Mesendoderm (in vitro differentiated cells): ENCODE data around the gene DNAH17.

ENCODE experiments used
- DNase-seq: peaks from one replicate; pipeline ENCODE4 v3.0.0; 2013
- H2AK5ac ChIP-seq: 2 replicates; pipeline ENCODE4 v1.6.1; 2013; ENCODE audit warnings: low read length, inconsistent platforms
- H2BK120ac ChIP-seq: 2 replicates; pipeline ENCODE4 v1.6.1; 2013; ENCODE audit warnings: low read depth, mild to moderate bottlenecking, low read length, moderate library complexity, mixed read lengths
- H2BK15ac ChIP-seq: replicated peaks from 2 replicates; pipeline ENCODE4 v1.6.1; 2013; ENCODE audit warnings: low read depth, mild to moderate bottlenecking, moderate library complexity
- H2BK5ac ChIP-seq: 2 replicates; pipeline ENCODE4 v1.6.1; 2013; ENCODE audit warnings: low read length, inconsistent platforms
- H3K18ac ChIP-seq: 2 replicates; pipeline ENCODE4 v1.6.1; 2013; ENCODE audit warnings: mild to moderate bottlenecking, low read length, mixed read lengths
- H3K23ac ChIP-seq: one replicate; pipeline ENCODE4 v1.6.1; 2013; ENCODE audit warnings: low read length
- H3K27ac ChIP-seq: 2 replicates; pipeline ENCODE4 v1.5.1; 2013; ENCODE audit warnings: low read depth, mild to moderate bottlenecking, inconsistent platforms, low read length, moderate library complexity
- H3K27me3 ChIP-seq: 2 replicates; pipeline ENCODE4 v1.6.1; 2013; ENCODE audit warnings: low read length, control low read depth, mild to moderate bottlenecking, inconsistent platforms; ENCODE audit not compliant: insufficient read depth, poor library complexity
- H3K36me3 ChIP-seq: 2 replicates; pipeline ENCODE4 v1.6.1; 2013; ENCODE audit warnings: low read length, inconsistent platforms; ENCODE audit not compliant: control insufficient read depth, insufficient read depth
- H3K4ac ChIP-seq: one replicate; pipeline ENCODE4 v1.6.1; 2013; ENCODE audit warnings: low read depth, mild to moderate bottlenecking, low read length, moderate library complexity
- H3K4me1 ChIP-seq: 2 replicates; pipeline ENCODE4 v1.6.1; 2013; ENCODE audit warnings: low read depth, low read length, inconsistent platforms; ENCODE audit not compliant: control insufficient read depth
- H3K4me2 ChIP-seq: 2 replicates; pipeline ENCODE4 v1.6.1; 2013; ENCODE audit warnings: low read length
- H3K4me3 ChIP-seq: 2 replicates; pipeline ENCODE4 v1.5.1; 2013; ENCODE audit warnings: mild to moderate bottlenecking, low read length
- H3K56ac ChIP-seq: one replicate; pipeline ENCODE4 v1.6.1; 2013; ENCODE audit warnings: low read length
- H3K79me1 ChIP-seq: 2 replicates; pipeline ENCODE4 v1.6.1; 2013; ENCODE audit warnings: low read length, inconsistent platforms
- H3K79me2 ChIP-seq: 2 replicates; pipeline ENCODE4 v1.6.1; 2013; ENCODE audit warnings: mild to moderate bottlenecking, low read length; ENCODE audit not compliant: control insufficient read depth, insufficient read depth
- H3K9ac ChIP-seq: 2 replicates; pipeline ENCODE4 v1.6.1; 2013; ENCODE audit warnings: low read length, inconsistent platforms
- H4K5ac ChIP-seq: one replicate; pipeline ENCODE4 v1.6.1; 2013; ENCODE audit warnings: low read length
- H4K8ac ChIP-seq: one replicate; pipeline ENCODE4 v1.6.1; 2013; ENCODE audit warnings: low read depth, mild to moderate bottlenecking, control low read depth, low read length, moderate library complexity
- WGBS: extraction: QIAGEN DNeasy Blood & Tissue Kit; methylation state at CpG from one replicate; pipeline ENCODE4 v1.1.7; 2013; ENCODE audit warnings: low lambda C conversion rate, missing lambda C conversion rate; ENCODE audit not compliant: insufficient coverage; ENCODE audit errors: extremely low coverage; 5-methylcytosine and 5-hydroxymethylcytosine counted together

Gene DNAH17

GRCh38 chr17:78571329-78571728 lies 5.9 kb downstream of the DNAH17 start:
- H2BK120ac ChIP-seq = no peak overlapping the region
- H3K36me3 ChIP-seq = no peaks in the 10 kb centered on the region
- H2BK5ac ChIP-seq = no peak overlapping the region

GRCh38 chr17:78568494-78569115 lies 8.6 kb downstream of the DNAH17 start:
- Histone ChIP-seq H2BK15ac (no peak overlapping the region), H3K4ac (no peak overlapping the region), H3K27me3 (no peaks in the 10 kb centered on the region), H2BK120ac (no peak overlapping the region), H3K79me1 (no peaks in the 10 kb centered on the region), H3K56ac (no peak overlapping the region), H4K5ac (no peak overlapping the region), H3K36me3 (no peaks in the 10 kb centered on the region), H3K9ac (no peak overlapping the region), H3K4me1 (no peaks in the 10 kb centered on the region), H2BK5ac (no peak overlapping the region), H3K23ac (no peak overlapping the region), H3K4me3 (no peak overlapping the region), H3K4me2 (no peak overlapping the region), H4K8ac (no peak overlapping the region), H2AK5ac (no peak overlapping the region), H3K18ac (no peak overlapping the region), H3K27ac (no peak overlapping the region), H3K79me2 (no peaks in the 10 kb centered on the region)
- no CpG with 5 or more reads among the region's 16 CpGs for WGBS
- DNase-seq = no peak

More at GRCh38 chr17:78571329-78571728, 5.9 kb downstream of the DNAH17 start:
- Histone ChIP-seq H3K27ac (no peak overlapping the region), H3K79me1 (no peaks in the 10 kb centered on the region), H4K5ac (no peak overlapping the region), H3K23ac (no peak overlapping the region), H2BK15ac (no peak overlapping the region), H3K56ac (no peak overlapping the region), H3K4me1 (no peaks in the 10 kb centered on the region), H4K8ac (no peak overlapping the region), H3K4ac (no peak overlapping the region), H3K79me2 (no peaks in the 10 kb centered on the region), H3K4me2 (no peak overlapping the region), H3K27me3 (no peaks in the 10 kb centered on the region), H2AK5ac (no peak overlapping the region), H3K18ac (no peak overlapping the region), H3K4me3 (no peak overlapping the region), H3K9ac (no peak overlapping the region)
- no CpG with 5 or more reads among the region's 13 CpGs for WGBS
- DNase-seq = no peak

- Histone ChIP-seq H3K4me3 (no peak overlapping the region), H4K5ac (no peak overlapping the region), H2BK15ac (no peak overlapping the region), H3K36me3 (no peaks in the 10 kb centered on the region), H4K8ac (no peak overlapping the region), H3K79me2 (no peaks in the 10 kb centered on the region), H3K9ac (no peak overlapping the region), H3K27ac (no peak overlapping the region), H3K23ac (no peak overlapping the region), H2BK5ac (no peak overlapping the region), H3K27me3 (no peaks in the 10 kb centered on the region), H3K4me2 (no peak overlapping the region), H2BK120ac (no peak overlapping the region), H3K79me1 (no peaks in the 10 kb centered on the region), H3K4ac (no peak overlapping the region), H2AK5ac (no peak overlapping the region), H3K4me1 (no peaks in the 10 kb centered on the region), H3K56ac (no peak overlapping the region), H3K18ac (no peak overlapping the region)
- WGBS = no CpG with 5 or more reads among the region's 11 CpGs
- no peak for DNase-seq
These were observed 9.2 kb downstream of the DNAH17 start for GRCh38 chr17:78567991-78568390.

- Histone ChIP-seq H3K56ac (no peak overlapping the region), H3K79me2 (no peaks in the 10 kb centered on the region), H2BK120ac (no peak overlapping the region), H3K23ac (no peak overlapping the region), H3K18ac (no peak overlapping the region), H2BK15ac (no peak overlapping the region), H3K27me3 (no peaks in the 10 kb centered on the region), H4K8ac (no peak overlapping the region), H2AK5ac (no peak overlapping the region), H2BK5ac (no peak overlapping the region), H3K27ac (no peak overlapping the region), H3K4ac (no peak overlapping the region), H4K5ac (no peak overlapping the region), H3K9ac (no peak overlapping the region), H3K36me3 (no peaks in the 10 kb centered on the region), H3K79me1 (no peaks in the 10 kb centered on the region), H3K4me1 (no peaks in the 10 kb centered on the region), H3K4me3 (no peak overlapping the region), H3K4me2 (no peak overlapping the region)
- DNase-seq = no peak
- WGBS = no CpG with 5 or more reads among the region's 10 CpGs
These were observed 10.2 kb downstream of the DNAH17 start for GRCh38 chr17:78566947-78567346.

GRCh38 chr17:78563189-78564145 lies 13.7 kb downstream of the DNAH17 start:
- Histone ChIP-seq H3K36me3 (no peaks in the 10 kb centered on the region), H3K23ac (no peak overlapping the region), H3K4me1 (no peaks in the 10 kb centered on the region), H2BK15ac (no peak overlapping the region), H3K56ac (no peak overlapping the region), H3K79me1 (no peaks in the 10 kb centered on the region), H3K79me2 (no peaks in the 10 kb centered on the region), H4K8ac (no peak overlapping the region), H3K4ac (no peak overlapping the region), H2BK5ac (no peak overlapping the region), H3K9ac (no peak overlapping the region), H3K27me3 (no peaks in the 10 kb centered on the region), H3K4me3 (no peak overlapping the region), H3K4me2 (no peak overlapping the region), H3K18ac (no peak overlapping the region), H4K5ac (no peak overlapping the region), H2AK5ac (no peak overlapping the region), H2BK120ac (no peak overlapping the region), H3K27ac (no peak overlapping the region)
- no CpG with 5 or more reads among the region's 22 CpGs for WGBS
- no peak for DNase-seq
